Mesenchymal stem cell (in vitro differentiated cells and primary cell): ENCODE data around the gene RPGRIP1L.
"Not testable (repeated sequence)": the region's sequence is repeated elsewhere in the genome, so short reads cannot be mapped to it uniquely, and the experiment has no call there.

Experiments used
- DNase-seq: peaks from one replicate; pipeline ENCODE4 v3.0.0-alpha.2; 2013
- H2AFZ ChIP-seq: one replicate; pipeline ENCODE4 v1.6.1; 2013; ENCODE audit warnings: low read depth, mild to moderate bottlenecking, control low read depth, inconsistent platforms, low read length, moderate library complexity
- H2AK5ac ChIP-seq: 2 replicates; pipeline ENCODE4 v1.6.1; 2013; ENCODE audit warnings: low read length, moderate library complexity, mild to moderate bottlenecking, inconsistent platforms; ENCODE audit not compliant: severe bottlenecking
- H2BK120ac ChIP-seq: one replicate; pipeline ENCODE4 v1.6.1; 2013; ENCODE audit warnings: low read depth, mild to moderate bottlenecking, inconsistent platforms, low read length, moderate library complexity
- H2BK12ac ChIP-seq, 2 experiments: one replicate each; pipeline ENCODE4 v1.6.1; 2013; ENCODE audit warnings: inconsistent platforms in 2 of 2, low read length in 2 of 2, mild to moderate bottlenecking in 2 of 2, moderate library complexity in 2 of 2, control low read depth in 1 of 2
- H2BK15ac ChIP-seq: one replicate; pipeline ENCODE4 v1.6.1; 2013; ENCODE audit warnings: mild to moderate bottlenecking, low read depth, inconsistent platforms; ENCODE audit not compliant: poor library complexity, severe bottlenecking
- H2BK5ac ChIP-seq: 2 replicates; pipeline ENCODE4 v1.6.1; 2013; ENCODE audit warnings: low read depth, mild to moderate bottlenecking, low read length, control low read depth, inconsistent platforms; ENCODE audit not compliant: poor library complexity, severe bottlenecking
- H3K14ac ChIP-seq, 2 experiments: one replicate each; pipeline ENCODE4 v1.6.1; 2013; ENCODE audit warnings: inconsistent platforms in 2 of 2, low read length in 2 of 2, control low read depth in 1 of 2, mild to moderate bottlenecking in 1 of 2, moderate library complexity in 1 of 2
- H3K18ac ChIP-seq, 2 experiments: one replicate each; pipeline ENCODE4 v1.6.1; 2013; ENCODE audit warnings: inconsistent platforms in 2 of 2, low read length in 2 of 2, control low read depth in 1 of 2, low read depth in 1 of 2, mild to moderate bottlenecking in 1 of 2
- H3K23ac ChIP-seq, 2 experiments: one replicate each; pipeline ENCODE4 v1.6.1; 2013; ENCODE audit warnings: inconsistent platforms in 2 of 2, low read length in 2 of 2, mild to moderate bottlenecking in 2 of 2, moderate library complexity in 2 of 2, control low read depth in 1 of 2
- H3K27ac ChIP-seq: 2 replicates; pipeline ENCODE4 v1.5.1; 2013; ENCODE audit warnings: mild to moderate bottlenecking, moderate library complexity, low read length, control low read depth, inconsistent platforms; ENCODE audit not compliant: poor library complexity, severe bottlenecking
- H3K27me3 ChIP-seq, 2 experiments: 2 replicates each; pipeline versions ENCODE4 v1.6.1 to v1.7.0; 2013; ENCODE audit warnings: low read length in 2 of 2, mild to moderate bottlenecking in 2 of 2, moderate library complexity in 2 of 2, control low read depth in 1 of 2, inconsistent platforms in 1 of 2; ENCODE audit not compliant: control insufficient read depth in 1 of 2, insufficient read depth in 1 of 2
- H3K36me3 ChIP-seq, 2 experiments: 2 replicates each; pipeline versions ENCODE4 v1.6.1 to v1.7.0; 2013; ENCODE audit warnings: low read length in 2 of 2, control low read depth in 1 of 2, inconsistent platforms in 1 of 2, low read depth in 1 of 2, mild to moderate bottlenecking in 1 of 2; ENCODE audit not compliant: insufficient read depth in 2 of 2, control insufficient read depth in 1 of 2
- H3K4ac ChIP-seq, 2 experiments: one replicate each; pipeline ENCODE4 v1.6.1; 2013; ENCODE audit warnings: inconsistent platforms in 2 of 2, low read length in 2 of 2, mild to moderate bottlenecking in 2 of 2, moderate library complexity in 2 of 2, control low read depth in 1 of 2, low read depth in 1 of 2
- H3K4me1 ChIP-seq: 2 replicates; pipeline ENCODE4 v1.6.1; 2013; ENCODE audit warnings: low read depth, low read length, control low read depth; ENCODE audit not compliant: control insufficient read depth, insufficient read depth
- H3K4me2 ChIP-seq: 2 replicates; pipeline ENCODE4 v1.6.1; 2013; ENCODE audit warnings: low read length, mild to moderate bottlenecking, inconsistent platforms; ENCODE audit not compliant: poor library complexity, severe bottlenecking
- H3K4me3 ChIP-seq, 2 experiments: 2 replicates each; pipeline versions ENCODE4 v1.5.1 to v1.7.0; 2013; ENCODE audit warnings: low read length in 2 of 2, mild to moderate bottlenecking in 2 of 2, control low read depth in 1 of 2, low read depth in 1 of 2; ENCODE audit not compliant: insufficient read depth in 1 of 2
- H3K79me1 ChIP-seq: replicated peaks from 2 replicates; pipeline ENCODE4 v1.6.1; 2013; ENCODE audit warnings: mild to moderate bottlenecking, control low read depth, low read length, inconsistent platforms; ENCODE audit not compliant: poor library complexity, severe bottlenecking
- H3K9ac ChIP-seq: 2 replicates; pipeline ENCODE4 v1.7.0; 2013; ENCODE audit warnings: mild to moderate bottlenecking, low read length, moderate library complexity
- H3K9me3 ChIP-seq: 2 replicates; pipeline ENCODE4 v1.7.0; 2013; ENCODE audit warnings: mild to moderate bottlenecking, low read length; ENCODE audit not compliant: control insufficient read depth
- H4K8ac ChIP-seq: one replicate; pipeline ENCODE4 v1.6.1; 2013; ENCODE audit warnings: inconsistent platforms, mild to moderate bottlenecking, low read length, moderate library complexity
- H4K91ac ChIP-seq: one replicate; pipeline ENCODE4 v1.6.1; 2013; ENCODE audit warnings: mild to moderate bottlenecking, low read length, inconsistent platforms
- whole genome bisulfite sequencing: methylation state at CpG from one replicate; pipeline ENCODE4 v1.1.7; 2013; ENCODE audit warnings: mixed read lengths; 5-methylcytosine and 5-hydroxymethylcytosine counted together

Gene RPGRIP1L

DNA sequence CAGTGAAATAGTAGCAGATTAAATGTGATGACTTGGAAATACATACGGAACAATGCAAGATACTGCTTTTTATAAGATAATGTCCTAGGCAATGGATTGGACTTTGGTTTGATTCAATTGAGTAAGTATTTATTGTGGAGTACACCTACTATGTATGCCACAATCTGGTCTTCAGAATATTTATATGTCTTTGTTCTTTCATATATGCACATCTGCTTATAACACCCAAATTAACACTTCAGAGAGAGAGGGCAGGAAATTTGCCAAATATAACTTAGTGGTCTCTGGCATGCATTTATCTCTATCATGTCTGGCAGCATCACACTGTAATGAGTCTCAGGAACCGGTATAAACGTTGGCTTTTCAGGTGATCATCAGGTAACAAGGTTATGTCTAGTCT, 16.9 kb downstream of the RPGRIP1L start:
- Histone ChIP-seq H2AK5ac (no peak overlapping the region), H3K4me3 (no peak overlapping the region), H3K4me2 (no peak overlapping the region), H2BK5ac (no peak overlapping the region), H3K27me3 (no peaks in the 10 kb centered on the region), H3K36me3 (peaks cover 3 to 48% of the 10 kb centered on the region in 2 experiments), H2AFZ (no peak overlapping the region), H4K8ac (no peak overlapping the region), H3K9me3 (peaks cover 7% of the 10 kb centered on the region), H2BK12ac (no peak overlapping the region), H3K9ac (no peak overlapping the region), H3K14ac (no peak overlapping the region), H3K18ac (no peak overlapping the region), H3K4me1 (no peaks in the 10 kb centered on the region), H3K79me1 (no peaks in the 10 kb centered on the region), H2BK15ac (no peak overlapping the region), H3K27ac (no peak overlapping the region), H4K91ac (no peak overlapping the region), H2BK120ac (no peak overlapping the region), H3K4ac (no peak overlapping the region), H3K23ac (no peak overlapping the region)
- 100% methylated on average over 2 of the region's 3 CpGs for WGBS
- DNase-seq: no peak

DNA sequence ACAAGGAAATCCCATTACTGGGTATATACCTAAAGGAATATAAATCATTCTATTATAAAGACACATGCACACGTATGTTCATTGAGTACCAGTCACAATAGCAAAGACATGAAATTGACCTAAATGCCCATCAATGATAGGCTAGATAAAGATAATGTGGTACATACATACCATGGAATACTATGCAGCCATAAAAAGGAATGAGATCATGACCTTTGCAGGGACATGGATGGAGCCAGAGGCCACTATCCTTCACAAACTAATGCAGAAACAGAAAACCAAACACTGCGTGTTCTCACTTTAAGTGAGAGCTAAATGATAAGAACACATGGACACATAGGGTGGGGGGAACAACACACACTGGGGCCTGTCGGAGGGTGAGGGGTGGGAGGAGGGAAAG, 18.3 kb downstream of the RPGRIP1L start:
- not testable (repeated sequence) for H3K14ac ChIP-seq, H3K4me1 ChIP-seq, H2AK5ac ChIP-seq, H4K91ac ChIP-seq, H3K23ac ChIP-seq, H2BK12ac ChIP-seq, H3K4ac ChIP-seq, H2BK15ac ChIP-seq, H2BK5ac ChIP-seq, H2BK120ac ChIP-seq, H3K18ac ChIP-seq, H3K27me3 ChIP-seq, H2AFZ ChIP-seq, H3K9me3 ChIP-seq, H3K9ac ChIP-seq, H4K8ac ChIP-seq, H3K27ac ChIP-seq, H3K4me3 ChIP-seq, H3K79me1 ChIP-seq, DNase-seq, H3K4me2 ChIP-seq
- H3K36me3 ChIP-seq: peaks cover 3 to 37% of the 10 kb centered on the region in 2 experiments
- 100% methylated on average over 2 of the region's 3 CpGs for WGBS

DNA sequence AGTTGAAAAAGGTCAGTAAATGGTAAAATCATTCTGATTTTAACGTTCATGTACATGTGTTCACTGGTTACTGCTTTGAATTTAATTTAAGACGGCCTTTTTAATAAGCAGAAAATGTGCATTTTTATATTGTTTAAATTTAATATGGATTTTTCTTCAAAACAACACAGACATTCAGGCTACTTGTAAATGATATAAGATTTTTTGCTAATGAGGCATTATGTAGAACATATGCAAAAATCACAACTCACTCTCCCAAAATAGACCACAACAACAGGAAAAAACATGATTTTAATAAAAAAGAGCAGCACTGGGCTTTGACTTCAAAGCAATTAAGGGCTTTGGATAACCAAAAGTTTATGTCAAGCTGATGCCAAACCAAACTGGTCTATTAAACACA, 22.3 kb downstream of the RPGRIP1L start:
- no peak overlapping the region for H3K4me2 ChIP-seq
- H3K36me3 ChIP-seq: peaks cover 3 to 23% of the 10 kb centered on the region in 2 experiments
- H2BK5ac ChIP-seq: no peak overlapping the region
- H4K91ac ChIP-seq: no peak overlapping the region
- no peak overlapping the region for H3K4me3 ChIP-seq
- H3K9me3 ChIP-seq: peaks cover 7% of the 10 kb centered on the region
- no peak overlapping the region for H3K23ac ChIP-seq
- H4K8ac ChIP-seq: no peak overlapping the region
- H3K27me3 ChIP-seq: no peaks in the 10 kb centered on the region
- H3K4me1 ChIP-seq: peaks cover 1% of the 10 kb centered on the region
- no peak overlapping the region for H2BK15ac ChIP-seq
- H3K14ac ChIP-seq: no peak overlapping the region
- H3K79me1 ChIP-seq: peaks cover 2% of the 10 kb centered on the region
- no peak overlapping the region for H3K27ac ChIP-seq
- no peak for DNase-seq
- no peak overlapping the region for H2BK12ac ChIP-seq
- no peak overlapping the region for H3K9ac ChIP-seq
- no peak overlapping the region for H2BK120ac ChIP-seq
- no peak overlapping the region for H2AK5ac ChIP-seq
- no peak overlapping the region for H2AFZ ChIP-seq
- H3K4ac ChIP-seq: no peak overlapping the region
- 57% methylated on average over 1 of the region's 2 CpGs for WGBS
- no peak overlapping the region for H3K18ac ChIP-seq

DNA sequence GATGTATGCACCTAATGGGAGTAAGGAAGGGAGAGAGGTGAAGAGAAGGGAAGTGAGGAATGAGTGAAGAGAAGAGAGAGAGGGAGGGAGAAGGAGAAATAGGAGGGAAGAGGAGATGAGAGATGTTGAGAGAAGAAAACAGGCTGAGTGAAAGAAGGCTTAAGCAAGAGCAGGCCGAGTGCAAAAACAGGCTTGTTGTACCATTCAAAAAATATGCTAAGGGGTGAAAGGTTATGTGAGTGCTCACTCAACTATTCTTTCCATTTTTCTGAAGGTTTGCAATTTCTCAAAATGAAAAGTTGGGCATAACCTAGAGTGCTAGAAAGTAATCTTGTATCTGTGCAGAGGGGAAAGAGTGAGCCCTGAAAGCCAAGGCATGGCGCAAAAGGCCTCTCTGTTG, 22.9 kb downstream of the RPGRIP1L start:
- Histone ChIP-seq H3K79me1 (peaks cover 2% of the 10 kb centered on the region), H2BK12ac (no peak overlapping the region), H2AFZ (no peak overlapping the region), H3K4me1 (peaks cover 1% of the 10 kb centered on the region), H2BK15ac (no peak overlapping the region), H3K4ac (no peak overlapping the region), H3K36me3 (peaks cover 3 to 17% of the 10 kb centered on the region in 2 experiments), H3K4me2 (no peak overlapping the region), H3K18ac (no peak overlapping the region), H3K27ac (no peak overlapping the region), H4K8ac (no peak overlapping the region), H2BK120ac (no peak overlapping the region), H3K9ac (no peak overlapping the region), H3K23ac (no peak overlapping the region), H2AK5ac (no peak overlapping the region), H2BK5ac (no peak overlapping the region), H4K91ac (no peak overlapping the region), H3K9me3 (peaks cover 7% of the 10 kb centered on the region), H3K14ac (no peak overlapping the region), H3K4me3 (no peak overlapping the region), H3K27me3 (no peaks in the 10 kb centered on the region)
- no peak for DNase-seq
- whole genome bisulfite sequencing: 95% methylated on average over 2 of the region's 2 CpGs
